NCI-H2227 (cell line): ENCODE measurements around the gene C1QTNF12.
"Not testable (repeated sequence)": the region's sequence is repeated elsewhere in the genome, so short reads cannot be mapped to it uniquely, and the experiment has no call there.

ENCODE experiments used
- DNase-seq: peaks from one replicate; lab custom pipeline; 2025; ENCODE audit not compliant: unreplicated experiment; lab: John Stamatoyannopoulos, UW

The C1QTNF12 gene

GRCh38 chr1:1259951-1260600, 13.6 kb upstream of the C1QTNF12 start:
- DNase-seq, result no peak

- DNase-seq, result no peak
Observed at GRCh38 chr1:1259540-1259939, 13.0 kb upstream of the C1QTNF12 start.

- no peak for DNase-seq
Observed at GRCh38 chr1:1259119-1259488, 12.6 kb upstream of the C1QTNF12 start.

GRCh38 chr1:1256956-1257871, 10.7 kb upstream of the C1QTNF12 start:
- DNase-seq, result no peak

DNA sequence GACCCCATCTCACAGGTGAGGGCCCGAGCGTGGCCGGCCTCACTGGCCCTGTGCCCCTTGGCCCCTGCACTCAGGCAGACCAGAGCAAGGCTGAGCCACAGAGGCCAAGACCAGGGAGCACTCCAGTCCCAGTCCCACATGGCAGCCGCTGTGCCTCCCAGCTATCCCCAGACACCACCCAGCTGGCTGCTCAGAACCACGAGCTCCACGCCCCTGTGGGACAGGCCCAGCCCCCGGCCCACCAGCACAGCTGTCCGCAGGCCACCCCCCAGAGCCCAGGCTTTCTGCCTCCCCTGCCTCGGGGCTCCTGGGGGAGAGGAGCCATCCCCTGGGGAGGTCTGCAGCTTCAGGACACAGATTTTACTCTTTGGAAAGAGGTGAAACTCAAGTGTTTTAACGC, 9.1 kb upstream of the C1QTNF12 start:
- no peak for DNase-seq

GRCh38 chr1:1255078-1255477, 8.6 kb upstream of the C1QTNF12 start:
- no peak for DNase-seq

- DNase-seq, result no peak
Observed at GRCh38 chr1:1254667-1254998, 8.1 kb upstream of the C1QTNF12 start.

GRCh38 chr1:1253972-1254666, 7.6 kb upstream of the C1QTNF12 start:
- no peak for DNase-seq

DNA sequence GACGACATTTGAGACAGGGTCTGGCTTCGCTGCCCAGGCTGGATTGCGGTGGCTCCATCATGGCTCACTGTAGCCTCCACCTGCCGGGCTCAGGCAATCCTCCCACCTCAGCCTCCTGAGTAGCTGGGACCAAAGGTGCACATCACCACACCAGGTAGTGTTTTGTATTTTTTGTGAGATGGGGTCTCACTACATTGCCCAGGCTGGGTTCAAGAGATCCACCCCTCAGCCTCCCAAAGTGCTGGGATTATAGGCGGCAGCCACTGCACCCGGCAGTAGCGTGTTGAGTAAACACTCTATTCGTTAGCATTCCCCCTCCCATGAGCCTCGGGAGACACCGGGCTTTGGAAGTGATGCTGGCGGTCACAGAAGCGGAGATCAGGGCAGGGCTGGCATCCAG, 6.8 kb upstream of the C1QTNF12 start:
- DNase-seq, result no peak

DNA sequence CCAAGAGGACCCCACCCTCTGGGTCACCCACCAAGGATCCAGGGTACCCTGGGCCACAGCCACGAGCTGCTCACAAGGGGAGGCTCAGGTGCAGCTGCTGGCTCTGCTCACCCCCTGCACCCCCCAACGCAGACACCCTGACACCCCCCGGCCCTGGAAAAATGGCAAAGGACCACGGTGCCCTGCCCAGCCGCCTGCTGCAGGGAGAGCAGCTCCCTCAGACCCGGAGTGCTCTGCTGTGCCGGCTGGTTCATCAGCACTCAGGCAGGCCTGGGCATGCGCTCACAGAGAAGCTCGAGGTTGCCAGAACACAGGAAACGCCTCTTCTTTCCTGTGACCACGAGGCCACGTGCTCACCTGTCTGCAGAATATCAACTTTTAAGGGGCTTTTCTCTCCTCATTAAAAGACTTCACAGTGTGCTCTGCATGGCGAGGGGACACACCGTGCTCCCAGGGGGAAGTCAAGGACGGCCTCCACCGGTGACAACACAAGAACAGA, 4.3 kb upstream of the C1QTNF12 start:
- DNase-seq, result no peak

GRCh38 chr1:1248009-1248913, 1.7 kb upstream of the C1QTNF12 start:
- DNase-seq, result not testable (repeated sequence)

- no peak for DNase-seq
Observed at GRCh38 chr1:1247341-1247913, 905 bp upstream of the C1QTNF12 start.

GRCh38 chr1:1245817-1246576, 525 bp downstream of the C1QTNF12 start:
- no peak for DNase-seq

GRCh38 chr1:1245178-1245816, 1.2 kb downstream of the C1QTNF12 start:
- no peak for DNase-seq

GRCh38 chr1:1244192-1244811, 2.2 kb downstream of the C1QTNF12 start:
- no peak for DNase-seq

- no peak for DNase-seq
Observed at GRCh38 chr1:1243807-1244191, 2.7 kb downstream of the C1QTNF12 start.

DNA sequence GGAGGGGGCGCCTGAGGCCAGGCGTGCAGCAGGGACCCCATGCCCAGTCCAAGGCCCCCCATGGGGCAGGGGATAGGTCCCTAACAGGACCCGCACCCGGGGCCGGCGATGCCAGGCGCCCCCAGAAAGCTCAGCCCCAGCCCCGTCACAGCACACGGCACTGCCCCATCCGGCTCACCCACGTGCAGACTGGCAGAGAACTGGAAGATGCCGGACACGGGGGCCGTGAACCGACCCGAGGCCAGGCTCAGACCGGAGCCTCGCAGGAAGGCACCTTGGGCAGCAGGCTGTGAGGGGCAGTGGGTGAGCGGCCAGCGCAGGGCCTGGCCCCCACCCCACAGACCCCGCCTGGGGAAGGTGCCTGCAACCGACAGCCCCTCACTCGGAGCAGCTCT, 3.3 kb downstream of the C1QTNF12 start:
- DNase-seq, result no peak

DNA sequence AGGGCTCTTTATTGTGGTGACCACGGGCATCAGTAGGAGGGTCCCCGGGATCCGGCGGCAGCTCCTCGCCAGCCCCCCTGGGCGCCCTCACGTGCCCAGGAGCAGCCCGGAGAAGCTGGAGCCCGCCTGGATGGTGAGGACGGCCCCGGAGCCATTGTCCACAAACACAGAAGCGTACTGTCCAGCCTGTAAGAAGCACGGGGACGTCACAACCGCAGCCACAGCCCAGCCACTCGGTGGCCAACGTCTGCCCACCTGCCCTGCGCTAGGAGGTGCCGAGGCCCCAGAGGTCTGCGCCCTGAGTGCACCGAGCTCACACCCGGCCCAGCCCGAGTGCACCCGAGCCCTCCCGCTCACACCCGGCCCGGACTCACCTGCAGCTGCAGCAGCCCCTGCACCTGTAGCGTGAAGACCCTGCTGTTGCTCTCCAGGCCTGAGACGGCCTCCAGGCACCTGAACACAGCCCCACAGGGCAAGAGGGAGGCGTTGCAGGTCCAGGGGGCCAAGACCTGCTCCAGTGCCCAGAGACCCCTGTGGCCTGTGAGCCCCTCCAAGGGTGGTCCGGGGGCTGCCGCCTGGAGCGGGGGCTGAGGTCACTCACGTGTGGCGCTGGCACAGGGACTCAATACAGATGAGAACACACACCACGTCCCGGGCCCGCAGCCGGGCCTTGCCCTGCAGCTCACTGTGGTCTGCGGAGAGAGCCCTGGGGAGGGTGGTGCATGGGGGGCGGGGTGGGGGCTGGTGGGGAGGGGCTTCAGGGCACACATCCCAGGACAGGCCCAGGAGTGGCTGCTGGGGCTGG, 3.9 kb downstream of the C1QTNF12 start:
- DNase-seq, result no peak
